Mucosa of rectum (tissue), 2 donors: Measurements from ENCODE around the gene STON2.
A peak's percentile ranks its signal among the peaks of the same experiment; 100 is the strongest.

Experiments used
- H3K27ac ChIP-seq, 2 donors: one replicate each; pipeline ENCODE4 v1.7.0; 2013; ENCODE audit warnings: inconsistent platforms in 2 of 2, low read depth in 2 of 2, low read length in 2 of 2
- H3K27me3 ChIP-seq, 2 donors: one replicate each; pipeline ENCODE4 v1.7.0; 2013; ENCODE audit warnings: low read length in 2 of 2; ENCODE audit not compliant: control insufficient read depth in 2 of 2, insufficient read depth in 2 of 2
- H3K36me3 ChIP-seq, 2 donors: one replicate each; pipeline ENCODE4 v1.7.0; 2013; ENCODE audit warnings: low read length in 2 of 2; ENCODE audit not compliant: control insufficient read depth in 2 of 2, insufficient read depth in 2 of 2
- H3K4me1 ChIP-seq, 2 donors: one replicate each; pipeline ENCODE4 v1.7.0; 2013; ENCODE audit warnings: low read length in 2 of 2, mild to moderate bottlenecking in 1 of 2; ENCODE audit not compliant: control insufficient read depth in 2 of 2, insufficient read depth in 2 of 2
- H3K4me3 ChIP-seq, 2 donors: one replicate each; pipeline ENCODE4 v1.7.0; 2013; ENCODE audit warnings: low read length in 2 of 2
- H3K9ac ChIP-seq, 2 donors: one replicate each; pipeline ENCODE4 v1.7.0; 2013; ENCODE audit warnings: low read length in 2 of 2, low read depth in 1 of 2, mild to moderate bottlenecking in 1 of 2
- H3K9me3 ChIP-seq, 2 donors: one replicate each; pipeline ENCODE4 v1.7.0; 2013; ENCODE audit warnings: low read length in 2 of 2; ENCODE audit not compliant: control insufficient read depth in 2 of 2
- donor health status: healthy.
- donor health status: Normal muscosa, but diverticular disease.

STON2 gene

DNA sequence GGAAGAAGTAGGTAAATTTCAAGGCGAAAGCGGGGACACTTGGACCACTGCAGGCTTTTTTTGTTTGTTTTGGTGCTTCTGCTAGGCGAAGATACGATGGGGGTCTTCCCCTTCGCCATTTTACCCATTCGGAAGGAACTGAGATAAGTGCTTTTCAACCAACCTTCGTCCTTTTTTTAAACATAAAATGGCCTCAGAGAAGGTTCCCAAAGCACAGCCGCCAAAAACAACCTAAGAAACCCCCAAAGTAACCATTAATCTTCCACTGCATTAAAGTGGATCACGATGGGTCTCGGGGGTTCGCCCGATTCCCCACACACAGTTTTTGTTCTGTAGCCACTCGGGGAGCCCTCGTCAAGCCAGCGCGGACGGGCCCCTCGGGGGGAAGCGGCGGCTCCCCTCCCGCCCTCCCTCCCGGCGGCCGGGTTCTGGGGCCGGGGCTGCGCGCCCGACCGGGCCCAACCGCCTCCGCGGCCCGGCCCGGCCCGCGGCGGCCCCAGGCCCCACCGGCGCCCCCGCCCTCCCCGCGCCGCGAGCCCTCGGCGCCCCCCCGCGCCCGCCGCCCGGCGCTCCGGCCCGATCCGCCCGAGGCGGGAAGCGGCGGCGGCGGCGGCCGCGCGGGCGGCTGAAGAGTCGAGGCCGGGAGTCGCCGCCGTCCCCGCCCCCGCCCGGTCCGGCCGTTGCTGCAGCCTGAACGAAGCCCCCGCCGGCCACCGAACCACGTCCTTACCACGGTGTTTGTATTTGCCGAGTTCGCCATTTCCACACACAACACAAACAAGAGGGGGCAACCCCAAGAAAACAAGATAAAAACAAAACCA lies 180.2 kb downstream of the STON2 start:
- Histone ChIP-seq H3K9me3 (no peaks in the 10 kb centered on the region), H3K4me3 (peak overlapping the region; percentile 88 to 91), H3K9ac (peak overlapping the region; percentile 90 to 96), H3K27ac (peak overlapping the region; percentile 100), H3K36me3 (peaks cover 12 to 13% of the 10 kb centered on the region in 2 donors), H3K4me1 (peaks cover 2 to 14% of the 10 kb centered on the region in 2 donors), H3K27me3 (no peaks in the 10 kb centered on the region)

DNA sequence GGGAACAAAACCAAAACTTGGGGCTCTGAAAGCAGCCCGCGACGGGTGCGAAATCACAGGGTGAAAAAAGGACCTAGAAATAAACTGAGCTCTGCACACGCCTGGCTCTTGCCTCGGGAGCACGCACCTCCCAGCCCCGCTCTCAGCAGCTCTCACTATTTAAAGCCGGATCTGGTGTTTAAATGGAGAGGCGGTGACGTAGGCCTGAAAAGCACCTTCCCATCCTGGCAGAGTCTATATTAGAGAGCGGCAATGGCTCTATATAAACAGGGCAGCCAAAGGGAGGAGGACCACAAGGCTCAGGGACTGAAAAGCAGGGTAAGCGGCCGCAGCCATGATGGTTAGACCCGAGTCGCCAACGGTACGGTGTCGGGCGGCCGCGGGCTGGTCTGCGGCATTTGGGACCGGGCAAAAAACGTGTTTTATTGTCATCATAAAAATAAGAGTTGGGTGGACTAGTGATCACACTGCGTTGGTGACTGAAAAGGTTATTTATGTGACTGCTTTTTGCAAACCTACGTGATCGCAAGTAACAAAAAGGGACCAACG lies 180.8 kb downstream of the STON2 start:
- Histone ChIP-seq H3K27me3 (no peaks in the 10 kb centered on the region), H3K36me3 (peaks cover 13 to 16% of the 10 kb centered on the region in 2 donors), H3K4me1 (peaks cover 2 to 14% of the 10 kb centered on the region in 2 donors), H3K27ac (peak overlapping the region; percentile 91 to 95), H3K4me3 (peak overlapping the region; percentile 88 to 91), H3K9ac (peak overlapping the region; percentile 90 to 96), H3K9me3 (no peaks in the 10 kb centered on the region)

DNA sequence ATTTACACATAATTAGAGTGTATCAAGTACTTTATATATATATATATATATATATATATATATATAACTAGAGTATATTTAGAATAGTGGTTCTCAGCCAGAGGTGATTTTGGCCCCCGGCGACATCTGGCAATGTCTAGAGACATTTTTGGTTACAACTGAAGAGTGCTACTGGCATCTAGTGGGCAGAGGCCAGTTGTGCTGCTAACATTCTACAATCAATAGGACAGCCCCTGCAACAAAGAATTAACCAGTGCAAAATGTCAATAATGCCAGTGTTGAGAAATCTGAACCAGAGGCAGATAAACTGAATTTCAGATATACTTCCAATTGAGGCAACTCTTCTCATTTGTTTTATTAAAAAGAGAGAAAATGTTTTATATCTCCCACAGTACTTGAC lies 188.3 kb downstream of the STON2 start:
- Histone ChIP-seq H3K27ac (no peak overlapping the region), H3K36me3 (peaks cover 39 to 41% of the 10 kb centered on the region in 2 donors), H3K9ac (no peak overlapping the region), H3K4me3 (no peak overlapping the region), H3K27me3 (no peaks in the 10 kb centered on the region), H3K9me3 (no peaks in the 10 kb centered on the region), H3K4me1 (no peaks in the 10 kb centered on the region)
